Activated CD4-positive, CD25-positive, alpha-beta regulatory T cell (primary cell): ENCODE measurements around the gene RASAL2.

Source experiments
- DNase-seq, 4 experiments: peaks; one replicate each; lab custom pipeline; 2025; lab: John Stamatoyannopoulos, UW

RASAL2 gene

DNA sequence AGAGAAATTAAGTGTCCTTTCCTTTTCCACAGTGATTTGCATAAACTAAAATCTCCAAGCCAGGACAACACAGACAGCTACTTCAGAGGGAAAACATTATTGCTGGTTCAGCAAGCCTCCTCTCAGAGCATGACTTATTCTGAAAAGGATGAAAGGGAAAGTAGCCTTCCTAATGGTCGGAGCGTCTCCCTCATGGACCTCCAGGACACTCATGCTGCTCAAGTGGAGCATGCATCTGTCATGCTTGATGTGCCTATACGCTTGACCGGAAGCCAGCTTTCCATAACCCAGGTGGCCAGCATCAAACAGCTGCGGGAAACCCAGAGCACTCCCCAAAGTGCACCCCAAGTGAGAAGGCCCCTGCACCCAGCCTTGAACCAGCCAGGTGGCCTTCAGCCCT is 363.7 kb downstream of the RASAL2 start:
- DNase-seq = no peak

DNA sequence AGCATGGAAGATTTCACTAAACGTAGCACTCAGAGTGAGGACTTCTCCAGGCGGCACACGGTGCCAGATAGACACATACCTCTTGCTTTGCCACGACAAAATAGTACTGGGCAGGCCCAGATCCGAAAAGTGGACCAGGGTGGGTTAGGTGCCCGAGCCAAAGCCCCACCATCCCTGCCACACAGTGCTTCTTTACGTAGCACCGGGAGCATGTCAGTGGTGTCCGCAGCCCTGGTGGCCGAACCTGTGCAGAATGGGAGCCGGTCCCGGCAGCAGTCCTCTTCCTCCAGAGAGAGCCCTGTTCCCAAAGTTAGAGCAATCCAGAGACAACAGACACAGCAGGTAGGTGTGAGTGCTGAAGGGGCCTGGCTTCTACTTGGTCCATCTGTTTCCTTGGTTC is 364.3 kb downstream of the RASAL2 start:
- DNase-seq = no peak

DNA sequence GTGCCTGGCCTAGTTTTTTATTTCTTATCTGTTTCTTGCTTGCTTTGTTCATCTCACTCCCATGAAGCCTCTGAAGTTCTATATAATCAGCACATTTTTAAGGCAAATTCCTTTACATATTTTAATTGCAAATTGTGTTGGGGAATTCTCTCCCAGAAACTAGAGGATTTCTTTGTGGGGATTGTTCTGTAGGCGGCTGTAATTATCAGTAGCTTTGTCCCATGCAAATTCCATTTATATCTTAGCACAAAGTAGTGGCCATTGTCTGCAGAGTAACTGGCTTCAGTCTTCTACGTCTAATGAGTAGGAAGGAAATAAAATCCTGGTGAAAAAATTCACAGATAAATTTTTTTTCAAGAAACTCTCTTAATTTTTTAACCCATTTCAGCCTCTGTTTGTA is 367.2 kb downstream of the RASAL2 start:
- no peak for DNase-seq

DNA sequence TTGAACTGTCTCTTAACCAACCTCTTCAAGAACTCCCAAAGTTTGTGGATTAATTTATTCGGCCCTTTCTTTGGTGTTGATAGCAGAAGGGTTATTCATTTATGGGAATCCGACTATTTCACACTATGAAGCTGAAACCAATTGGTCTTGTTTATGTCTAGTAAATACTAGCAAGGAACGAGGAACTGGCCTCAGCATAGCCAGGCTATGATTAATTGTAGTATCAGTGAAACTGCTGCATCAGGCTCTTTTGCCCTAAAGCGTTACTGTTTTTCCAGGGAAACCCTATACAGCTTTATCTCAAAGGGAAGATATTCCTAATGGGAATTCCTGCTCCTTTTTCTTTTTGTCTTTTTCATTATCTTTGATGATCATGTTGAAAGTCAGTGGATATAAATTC is 367.8 kb downstream of the RASAL2 start:
- no peak for DNase-seq

DNA sequence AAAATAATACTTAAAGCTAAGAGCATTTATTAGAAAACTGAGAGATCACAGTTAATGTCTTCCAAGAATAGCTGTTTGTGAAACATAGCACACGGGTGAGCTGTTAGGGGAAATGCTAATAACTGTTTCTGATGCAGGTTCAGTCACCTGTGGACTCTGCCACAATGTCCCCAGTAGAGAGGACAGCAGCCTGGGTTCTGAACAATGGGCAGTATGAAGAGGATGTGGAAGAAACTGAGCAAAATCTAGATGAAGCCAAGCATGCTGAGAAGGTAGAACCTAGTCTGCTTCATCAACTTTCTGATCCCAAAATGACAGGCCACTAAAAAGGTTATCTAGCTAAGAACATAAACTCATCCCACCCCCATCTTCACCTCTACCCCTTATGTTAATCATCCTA is 370.2 kb downstream of the RASAL2 start:
- no peak for DNase-seq

DNA sequence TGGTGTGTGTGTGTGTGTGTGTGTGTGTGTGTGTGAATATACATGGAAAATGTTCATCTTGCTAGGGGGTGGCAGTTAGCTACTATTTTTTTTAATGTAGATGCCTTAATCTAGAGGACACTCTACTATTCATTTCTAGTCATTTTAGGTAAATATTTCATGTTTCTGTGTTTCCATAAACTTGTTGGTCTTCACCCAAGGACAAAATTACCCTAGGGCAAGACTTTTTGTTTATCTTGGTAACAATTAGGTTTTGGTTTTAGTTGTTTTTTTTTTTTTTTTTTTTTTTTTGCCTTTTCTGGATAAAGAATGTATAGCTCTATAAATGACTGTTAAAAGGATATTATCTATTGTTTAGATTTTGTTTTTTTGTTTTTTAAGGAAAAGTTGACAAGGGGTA is 370.7 kb downstream of the RASAL2 start:
- DNase-seq = no peak

DNA sequence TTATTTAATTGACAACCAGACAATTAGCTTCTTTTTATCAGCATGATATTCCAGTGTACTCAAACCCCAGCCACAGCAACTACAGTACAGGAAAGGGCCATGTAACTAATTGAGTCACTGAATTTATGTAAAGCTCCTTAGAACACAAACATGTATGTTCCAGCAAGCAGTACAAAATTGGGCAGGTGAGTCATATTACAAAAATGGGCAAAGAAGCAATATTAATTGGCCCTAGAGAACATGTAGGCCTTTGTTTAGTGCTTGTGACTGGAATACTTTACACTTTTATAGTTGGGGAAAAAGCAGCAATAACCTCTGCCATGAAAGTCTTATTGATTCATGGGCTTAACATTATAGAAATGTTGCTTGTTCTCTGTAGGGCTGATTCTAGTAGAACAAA is 371.1 kb downstream of the RASAL2 start:
- no peak for DNase-seq

DNA sequence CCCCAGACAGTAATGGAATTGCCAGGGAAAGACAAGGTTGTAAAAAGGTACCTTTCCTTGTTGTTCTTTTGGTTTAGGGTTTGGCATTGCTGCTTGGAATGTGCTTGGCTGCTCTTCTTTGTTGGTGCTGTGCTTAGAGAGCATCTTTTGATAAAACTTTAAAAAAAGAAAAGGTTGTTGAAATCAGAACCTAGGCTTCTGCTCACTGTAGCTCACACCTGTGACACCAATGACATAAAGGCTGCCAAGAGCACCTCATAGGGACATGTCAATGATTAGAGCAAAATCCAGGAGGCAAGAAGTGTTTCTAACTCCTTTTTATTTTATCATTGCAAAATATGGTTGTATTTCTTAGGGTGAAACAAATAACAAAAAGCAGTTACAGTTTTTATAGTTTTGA is 373.9 kb downstream of the RASAL2 start:
- DNase-seq = no peak

DNA sequence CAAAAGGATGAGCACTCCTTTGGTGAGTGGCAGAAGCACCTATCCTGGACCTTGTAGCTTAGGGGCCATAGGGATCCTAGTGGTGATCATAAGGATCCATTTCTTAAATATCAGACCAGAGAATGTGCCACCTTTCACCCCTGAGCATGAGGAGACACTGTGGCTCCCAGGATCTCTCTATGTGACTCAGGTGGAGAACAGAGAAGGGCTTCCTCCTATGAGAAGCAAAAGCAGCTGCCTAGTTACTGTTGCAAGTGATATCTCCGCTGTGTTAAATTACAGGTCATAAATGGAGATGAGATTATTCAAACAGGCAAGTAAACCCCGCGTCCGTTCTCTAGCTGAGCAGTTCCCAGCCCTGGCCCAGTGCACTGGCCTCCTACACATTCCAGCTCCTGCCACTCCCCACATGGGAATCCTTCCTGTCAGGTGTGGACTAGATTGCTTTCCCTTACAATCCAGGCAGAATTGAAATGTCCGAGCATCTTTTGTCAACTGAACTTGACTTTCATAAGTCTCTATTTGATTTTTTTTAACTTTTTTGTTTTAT is 376.6 kb downstream of the RASAL2 start:
- DNase-seq = no peak

DNA sequence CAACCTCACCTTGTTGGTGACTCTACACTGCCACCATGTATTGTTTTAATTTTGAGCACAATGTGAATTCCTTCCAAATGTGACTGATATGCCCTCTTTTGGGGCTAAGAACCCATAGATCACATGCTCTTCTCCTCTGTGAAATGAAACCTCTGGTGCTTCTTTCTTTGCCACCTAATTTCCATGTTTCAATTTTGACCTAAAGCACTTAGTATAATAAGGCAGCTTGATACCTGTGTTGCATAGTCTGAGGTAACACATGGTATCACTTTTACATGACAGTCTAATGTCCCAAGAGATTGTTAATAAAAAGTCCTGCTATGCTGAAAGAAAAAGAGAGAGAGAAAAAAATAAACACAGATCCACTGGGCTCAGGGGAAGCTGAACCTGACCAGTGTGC is 378.6 kb downstream of the RASAL2 start:
- DNase-seq = no peak

DNA sequence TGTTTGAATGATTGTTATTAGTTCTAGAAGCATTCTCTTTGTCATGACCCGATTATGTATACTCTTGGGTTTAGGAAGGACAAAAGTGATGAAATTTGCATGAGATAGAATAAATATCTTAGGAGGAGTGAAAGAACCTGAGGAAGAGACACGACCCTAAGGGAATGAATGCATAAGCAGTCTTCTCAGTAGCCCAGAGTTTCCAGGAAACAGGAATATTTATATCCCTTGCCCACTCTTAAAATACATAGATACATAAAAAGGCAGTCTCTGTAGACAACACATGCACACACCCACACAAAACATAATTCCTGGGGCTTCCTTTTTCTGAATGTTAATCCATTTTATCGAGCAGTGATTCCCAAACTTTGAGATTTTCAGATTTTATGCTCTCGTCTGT is 383.5 kb downstream of the RASAL2 start:
- DNase-seq = no peak

DNA sequence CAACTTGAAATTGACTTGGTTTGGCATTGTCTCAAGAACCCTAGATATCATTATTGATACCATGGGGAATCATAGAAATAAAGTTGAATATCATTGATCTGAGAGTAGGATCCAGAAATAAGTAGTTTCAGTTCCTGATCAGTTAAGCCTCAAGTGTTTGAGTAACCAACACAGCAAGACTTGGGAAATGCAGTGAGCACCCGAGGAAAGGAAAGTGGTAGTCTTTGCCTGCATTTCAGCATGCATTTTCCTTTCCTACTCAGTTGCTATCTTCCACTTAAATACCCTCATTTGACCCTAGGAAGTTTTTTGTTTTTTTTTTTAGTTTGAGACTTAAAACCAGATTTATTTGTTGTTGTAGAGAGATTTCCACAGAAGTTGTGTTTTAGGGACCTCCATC is 383.9 kb downstream of the RASAL2 start:
- DNase-seq = no peak

DNA sequence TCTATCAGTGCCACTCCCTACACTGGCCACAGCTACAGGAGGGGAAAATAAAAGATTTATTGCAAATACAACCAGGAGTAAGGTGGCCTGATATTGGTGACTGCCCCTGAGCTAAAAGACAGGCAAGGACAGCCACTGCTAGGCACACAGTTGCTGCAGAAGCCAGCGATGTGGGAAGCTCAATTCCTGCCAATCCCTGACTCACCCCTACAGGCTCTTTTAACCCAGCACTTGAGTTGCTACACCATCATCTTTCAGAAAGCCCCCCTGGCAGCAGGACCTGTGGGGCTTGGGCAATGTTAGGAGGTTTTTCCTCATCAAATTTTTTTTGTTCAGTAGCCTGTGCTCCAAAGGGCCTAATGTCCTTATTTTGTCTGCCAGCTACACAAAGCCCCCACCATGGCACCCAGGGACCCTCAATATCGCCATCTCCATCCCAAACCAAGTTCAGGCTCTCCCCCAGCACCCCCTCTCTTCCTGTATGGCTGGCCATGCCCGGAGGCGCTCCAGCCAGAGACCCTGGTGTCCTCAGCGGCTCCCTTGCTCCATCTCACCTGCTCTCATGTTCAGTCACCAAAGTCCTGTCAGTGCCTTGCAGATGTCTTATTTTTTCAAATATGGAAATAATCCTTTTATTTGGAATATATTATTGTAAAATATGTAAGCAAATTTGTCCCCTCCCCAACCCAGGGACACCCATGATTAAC is 389.5 kb downstream of the RASAL2 start:
- DNase-seq = no peak

DNA sequence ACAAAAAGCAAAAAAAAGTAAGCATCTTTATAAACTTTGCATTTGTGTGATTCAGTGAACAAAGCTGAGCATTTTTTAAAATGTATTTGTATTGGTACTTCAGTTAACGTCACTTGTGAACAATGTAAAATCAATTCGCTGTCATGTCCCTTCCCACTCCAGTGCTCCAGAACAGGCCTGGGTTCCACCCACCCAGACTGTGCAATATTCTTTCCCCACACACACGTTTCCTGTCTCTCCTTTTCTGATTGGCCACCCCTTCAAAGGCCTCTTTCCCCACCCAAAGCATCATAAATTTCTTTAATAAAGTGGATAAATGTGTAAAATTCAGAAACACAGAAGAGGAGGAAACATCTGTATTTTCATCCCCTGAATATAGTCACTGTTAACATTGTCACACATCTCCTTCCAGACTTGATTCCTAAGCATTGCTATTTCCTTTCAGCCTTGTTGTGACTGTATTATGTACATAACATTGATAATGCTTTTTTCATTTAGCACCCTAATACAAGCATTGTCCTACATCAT is 390.9 kb downstream of the RASAL2 start:
- DNase-seq = no peak

DNA sequence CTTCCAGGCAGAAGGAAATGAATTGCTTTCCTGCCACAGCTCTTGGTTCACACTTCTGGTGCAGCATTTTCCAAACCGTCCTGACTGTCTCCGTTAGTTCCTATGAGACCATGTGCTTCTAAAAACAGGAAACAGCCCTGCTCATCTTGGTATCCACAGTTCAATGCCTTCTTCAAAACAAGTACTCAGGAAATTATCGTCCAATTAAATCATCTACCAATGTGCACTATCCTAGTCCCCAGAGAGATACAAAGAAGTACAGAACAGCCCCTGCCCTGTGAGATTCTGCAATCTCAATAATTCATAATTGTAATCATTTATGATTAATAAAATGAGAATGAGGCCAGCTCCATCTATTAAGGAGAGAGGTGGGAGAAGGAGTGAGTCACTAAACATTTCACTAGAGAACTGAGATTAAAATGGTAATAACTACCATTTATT is 391.7 kb downstream of the RASAL2 start:
- DNase-seq = no peak

DNA sequence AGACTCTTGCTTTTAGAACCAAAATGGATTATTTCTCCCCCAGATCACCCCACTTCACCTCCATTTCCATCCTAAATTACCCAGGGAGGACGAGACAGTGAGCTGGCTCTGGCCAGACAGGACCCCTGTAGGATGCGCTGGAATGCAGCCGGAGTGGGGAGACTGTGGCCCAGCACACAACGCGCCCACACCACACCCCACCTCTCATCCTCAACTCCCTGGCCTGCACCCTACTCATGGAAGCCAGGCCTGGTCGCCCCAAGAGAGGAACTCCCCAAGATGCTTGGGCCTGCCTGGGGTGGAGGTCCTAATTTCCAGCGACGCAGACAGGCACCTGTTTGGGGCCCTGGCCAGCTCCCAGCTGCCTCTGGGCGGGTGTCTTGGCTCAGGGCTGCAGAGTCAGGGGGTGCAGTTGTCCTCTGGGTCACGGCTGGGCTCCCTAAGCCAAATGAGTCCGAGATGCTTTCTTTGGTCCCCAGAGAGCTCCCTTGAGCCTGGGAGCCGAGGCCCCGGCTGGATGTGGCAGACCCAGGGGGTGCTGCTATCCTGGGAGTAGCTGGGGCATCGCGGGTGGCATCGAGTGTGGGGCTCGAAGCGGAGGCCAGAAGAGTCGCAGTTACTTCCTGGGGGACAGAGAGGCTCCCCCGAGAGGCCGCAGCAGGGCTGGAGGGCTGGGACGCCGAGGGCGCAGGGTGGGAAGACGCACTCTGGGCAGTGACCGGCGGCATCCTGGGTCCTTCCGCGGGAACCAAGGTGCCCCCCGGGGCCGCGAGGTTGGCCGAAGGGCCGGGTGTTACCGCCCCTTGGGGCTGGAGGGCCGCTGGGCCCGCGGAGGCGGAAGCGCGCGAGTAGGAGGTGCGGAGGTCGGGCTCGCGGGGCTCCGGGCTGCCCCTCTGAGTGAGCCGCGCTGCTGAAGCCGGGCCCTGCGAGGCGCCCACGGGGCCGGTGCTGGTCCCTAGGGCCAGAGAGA is 392.5 kb downstream of the RASAL2 start:
- no peak for DNase-seq

DNA sequence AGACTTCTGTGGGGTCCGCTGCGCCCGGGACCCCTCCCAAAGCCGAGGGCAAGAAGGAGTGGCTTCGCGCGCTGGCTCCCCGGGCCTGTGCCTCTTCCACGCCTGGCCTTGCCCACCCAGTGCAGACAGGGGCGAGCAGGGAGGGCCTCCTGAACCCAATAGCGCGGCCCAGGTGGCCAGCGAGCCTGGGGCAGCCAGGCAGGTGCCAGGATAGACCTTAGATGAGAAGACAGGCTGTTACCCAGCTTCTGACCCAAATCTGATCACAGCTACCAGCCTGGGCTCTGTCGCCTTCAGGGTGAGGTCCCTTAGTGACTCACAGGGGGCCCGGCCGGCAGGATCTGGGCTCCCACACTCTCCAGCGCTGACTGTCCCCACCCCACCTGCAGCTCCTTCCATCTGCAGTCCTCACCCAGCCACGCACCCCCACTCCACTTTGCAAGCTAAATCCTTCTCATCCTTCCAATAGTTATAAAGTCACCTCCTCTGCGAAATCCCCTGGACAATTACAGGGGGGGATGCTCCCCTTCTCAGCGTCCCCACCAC is 393.2 kb downstream of the RASAL2 start:
- no peak for DNase-seq

DNA sequence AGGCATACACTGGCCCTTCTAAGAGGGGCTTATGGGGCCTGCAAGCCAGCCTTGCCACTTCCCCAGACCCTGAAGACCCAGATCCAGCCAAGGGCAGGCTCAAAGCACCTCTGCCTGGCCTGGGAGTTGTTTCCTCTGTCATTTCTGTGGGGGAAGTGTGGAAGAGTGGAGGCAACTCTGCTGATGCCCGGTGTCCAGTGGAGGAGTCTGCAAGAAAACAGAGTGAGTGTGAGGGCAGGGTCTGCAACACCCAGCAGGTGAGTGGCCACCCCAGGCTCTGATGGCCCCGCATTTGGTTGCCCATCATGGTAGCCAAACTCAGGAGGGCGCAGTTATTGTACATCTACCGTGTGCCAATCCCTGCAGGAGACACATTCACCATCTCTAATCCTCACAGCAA is 394.5 kb downstream of the RASAL2 start:
- no peak for DNase-seq

DNA sequence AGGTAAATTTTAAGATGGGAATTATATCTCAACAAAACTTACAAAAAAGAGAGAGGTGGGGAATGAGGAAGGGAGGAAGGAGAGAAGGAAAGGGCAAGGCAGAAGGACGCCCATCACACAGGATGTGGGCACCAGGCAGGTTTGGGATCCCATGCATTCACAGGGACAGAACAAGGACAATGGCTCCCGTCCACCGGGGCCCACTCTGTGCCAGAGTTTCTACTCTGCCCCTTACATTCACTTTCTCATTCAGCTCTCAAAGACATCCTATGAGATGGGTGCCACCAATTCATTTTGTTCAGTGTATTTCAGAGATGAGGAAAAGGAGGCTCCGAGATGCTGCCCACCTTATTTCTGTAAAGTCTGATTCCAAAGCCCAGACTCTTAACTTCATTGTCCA is 395.5 kb downstream of the RASAL2 start:
- no peak for DNase-seq

DNA sequence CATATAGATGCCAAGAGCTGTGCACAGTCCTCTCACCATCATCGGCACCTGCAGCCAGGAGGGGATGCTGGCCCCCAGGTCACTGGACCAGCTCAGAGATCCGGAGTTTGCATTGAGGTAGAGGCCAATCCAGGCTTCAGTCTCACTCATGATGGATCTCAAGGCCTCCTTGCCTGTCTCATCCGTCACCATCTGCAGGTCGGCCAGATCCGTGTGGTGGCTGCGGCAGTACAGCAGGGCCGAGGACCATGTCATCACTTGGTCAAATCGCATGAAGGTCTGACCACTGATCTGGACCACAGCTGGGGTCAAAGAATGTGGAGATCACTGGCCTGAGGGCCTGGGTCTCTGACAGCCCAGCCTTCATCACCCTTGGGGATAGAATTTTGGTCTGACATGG is 396.2 kb downstream of the RASAL2 start:
- no peak for DNase-seq

DNA sequence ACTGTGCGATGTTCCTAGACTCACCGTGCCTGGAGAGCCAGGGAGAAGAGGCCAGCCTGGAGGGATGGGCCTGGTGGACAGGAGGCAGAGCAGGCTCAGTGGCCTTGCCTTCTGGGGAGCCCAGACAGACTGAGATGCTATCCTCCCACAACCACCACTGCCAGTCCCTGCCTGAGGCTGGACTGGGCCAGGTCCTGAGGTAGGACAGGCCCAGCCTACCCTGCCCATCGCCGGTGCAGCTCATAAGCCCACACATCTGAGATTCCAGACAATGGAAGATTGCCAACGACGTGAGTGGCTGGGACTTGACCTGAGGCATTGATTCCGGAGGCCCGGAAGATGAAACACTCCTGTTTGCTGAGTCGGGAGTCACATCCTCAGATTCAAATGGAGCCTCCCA is 397.1 kb downstream of the RASAL2 start:
- no peak for DNase-seq

DNA sequence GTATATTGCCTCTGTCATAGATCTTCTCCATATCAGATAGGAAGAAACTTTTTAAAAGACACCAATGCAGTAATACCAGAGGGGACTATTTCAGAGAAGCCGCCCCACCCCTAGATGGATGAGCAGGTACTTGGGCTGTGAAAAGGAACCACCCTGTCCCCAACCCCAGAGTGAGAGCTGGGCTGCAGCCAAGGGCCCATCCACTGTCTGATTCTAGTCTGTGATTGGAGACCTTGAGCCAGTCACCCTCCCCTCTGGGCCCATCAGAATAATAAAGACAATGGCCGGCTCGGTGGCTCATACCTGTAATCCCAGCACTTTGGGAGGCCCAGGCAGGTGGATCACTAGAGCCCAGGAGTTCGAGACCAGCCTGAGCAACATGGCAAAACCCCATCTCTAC is 397.8 kb downstream of the RASAL2 start:
- no peak for DNase-seq

DNA sequence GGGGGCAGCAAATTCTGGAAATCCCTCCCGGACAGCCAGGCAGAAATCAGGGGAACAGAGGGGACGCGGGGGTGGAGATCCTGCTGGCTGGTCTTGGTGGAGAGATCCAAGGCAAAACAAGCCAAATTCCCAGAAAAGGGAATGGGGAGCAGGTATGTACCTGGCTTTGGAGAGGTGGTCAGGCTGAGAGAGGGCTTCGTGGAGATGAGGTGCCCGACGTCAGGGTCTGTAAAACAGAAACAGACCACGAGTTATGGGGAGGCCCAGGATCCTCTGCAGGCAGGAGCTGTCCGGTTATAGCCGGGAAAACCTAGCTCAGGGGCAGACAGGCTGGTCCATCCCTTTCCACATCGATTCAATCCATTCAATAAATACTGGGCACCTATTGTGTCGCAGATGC is 398.4 kb downstream of the RASAL2 start:
- DNase-seq = no peak
